Right lobe of liver (tissue), 6 donors: ENCODE measurements around the gene PCP2. TPM values are rescaled to one million over a fixed set of nuclear protein-coding genes. Genes with fewer than 3 reads are reported as not detected.

Experiments
- ATAC-seq, 4 donors: fragments of 200-7000 bp; cut with Tn5 transposase; one replicate each; pipeline ENCODE4 v1.9.1; 2020; ENCODE audit warnings: mild to moderate bottlenecking in 4 of 4, moderate library complexity in 4 of 4
- DNase-seq, 3 donors: peaks; one replicate each; pipeline ENCODE4 v3.0.0-alpha.2; 2020
- H3K27ac ChIP-seq, 3 donors: fragments of 200-600 bp; one replicate each; pipeline ENCODE4 v1.8.0; 2022
- H3K27me3 ChIP-seq, 2 donors: fragments of 200-600 bp; one replicate each; pipeline ENCODE4 v1.8.0; 2022
- H3K36me3 ChIP-seq, 4 donors: fragments of 200-600 bp; sonication (generic) in 1 of 4; one replicate each; pipeline versions ENCODE4 v1.5.1 to v1.8.0; 2017 to 2022; ENCODE audit warnings: control low read depth in 1 of 4
- H3K4me1 ChIP-seq, 4 donors: fragments of 200-600 bp; sonication (generic) in 1 of 4; one replicate each; pipeline versions ENCODE4 v1.5.1 to v1.8.0; 2017 to 2022; ENCODE audit warnings: control low read depth in 1 of 4
- H3K4me3 ChIP-seq, 3 donors: fragments of 200-600 bp; one replicate each; pipeline ENCODE4 v1.8.0; 2022
- H3K9me3 ChIP-seq, 4 donors: fragments of 200-600 bp; sonication (generic) in 1 of 4; one replicate each; pipeline versions ENCODE4 v1.5.1 to v1.8.0; 2017 to 2022; ENCODE audit warnings: control low read depth in 1 of 4
- POLR2A ChIP-seq: fragments of 450-650 bp; IDR thresholded peaks from one replicate; pipeline ENCODE4 v1.6.1; 2017; ENCODE audit warnings: antibody characterized with exemption, mild to moderate bottlenecking
- WGBS: methylation state at CpG from one replicate; pipeline ENCODE4 v1.1.6; 2018; ENCODE audit warnings: low coverage, low lambda C conversion rate; ENCODE audit not compliant: insufficient coverage; ENCODE audit errors: missing lambda C conversion rate; 5-methylcytosine and 5-hydroxymethylcytosine counted together
- intact Hi-C, 2 donors: fragments of 100-400 bp; cut with DNase I; formaldehyde crosslinking; loops; one replicate each; pipeline versions ENCODE4 v1.11.2 to v1.14.1; 2022
- total RNA-seq, 6 experiments: library from RNA; depleted of rRNA in 2 of 6; stranded (reverse); fragments of >200 nt in 2 of 6; fragmentation: NEBNext Ultra II Directional in 3 of 6; extraction: Animal tissue kit (Norgen Biotek cat#: 25700) in 3 of 6; gene quantifications; one replicate each; pipeline versions ENCODE4 v1.1.0 to v1.2.4, GENCODE V29; 2016 to 2023
- TF ChIP-seq, protein P1 (sequence below), 4 donors: fragments of 200-600 bp in 3 of 4; fragments of 450-650 bp in 1 of 4; IDR thresholded peaks; one replicate each; pipeline versions ENCODE4 v1.5.1 to v1.8.0; 2016 to 2022; ENCODE audit warnings: antibody characterized with exemption in 4 of 4, mild to moderate bottlenecking in 2 of 4
- donor health status: DM: no; HTN: yes; CAD: no.
- donor health status: DM: no; HTN: no; CAD: no.
- donor health status: DM: no; HTN: no; CAD: no.
- donor health status: DM: no; HTN: yes; CAD: no.
- donor health status: DM: no; HTN: yes; CAD: no.

Gene PCP2
- total RNA-seq, 6 experiments from 2014 or later: 0.90 to 1.5 (median 0.95) TPM; not detected in 3

DNA sequence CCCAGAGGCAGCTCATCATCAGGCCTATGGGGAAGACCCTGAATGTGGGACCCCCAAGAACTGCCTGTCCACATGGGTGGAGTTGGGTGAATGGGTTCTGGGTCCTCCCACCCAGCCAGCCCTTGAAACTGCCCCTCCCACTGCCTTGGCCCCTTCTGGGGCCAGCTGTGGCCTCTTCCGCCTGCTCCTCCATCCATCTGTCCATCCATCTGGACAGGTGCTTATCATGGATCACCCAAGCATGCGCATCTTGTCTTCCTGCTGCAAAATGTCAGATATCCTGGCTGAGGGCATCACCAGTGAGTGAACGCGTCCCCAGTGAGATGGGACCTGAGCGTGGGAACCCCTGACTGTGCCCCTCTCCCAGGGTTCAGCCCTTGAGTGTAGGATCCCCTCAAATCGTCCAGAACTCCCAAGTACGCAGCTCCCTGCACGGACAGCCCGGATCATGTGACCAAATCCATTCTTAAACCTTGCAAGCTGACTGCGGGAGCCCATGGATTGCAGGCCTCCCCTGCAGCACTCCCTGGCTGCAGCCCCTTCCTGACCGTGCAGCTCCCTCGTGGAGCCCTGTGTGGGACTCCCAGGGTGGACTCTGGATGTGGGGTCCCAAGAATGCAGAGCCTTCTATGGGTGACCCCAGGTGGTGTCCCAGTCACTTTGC is 5.4 kb upstream of the PCP2 start:
- intact Hi-C loops: no loop called here
- H3K27me3 ChIP-seq: no peaks in the 10 kb centered on the region
- H3K4me1 ChIP-seq: peaks cover 0 to 4% (median 0%) of the 10 kb centered on the region in 4 donors

DNA sequence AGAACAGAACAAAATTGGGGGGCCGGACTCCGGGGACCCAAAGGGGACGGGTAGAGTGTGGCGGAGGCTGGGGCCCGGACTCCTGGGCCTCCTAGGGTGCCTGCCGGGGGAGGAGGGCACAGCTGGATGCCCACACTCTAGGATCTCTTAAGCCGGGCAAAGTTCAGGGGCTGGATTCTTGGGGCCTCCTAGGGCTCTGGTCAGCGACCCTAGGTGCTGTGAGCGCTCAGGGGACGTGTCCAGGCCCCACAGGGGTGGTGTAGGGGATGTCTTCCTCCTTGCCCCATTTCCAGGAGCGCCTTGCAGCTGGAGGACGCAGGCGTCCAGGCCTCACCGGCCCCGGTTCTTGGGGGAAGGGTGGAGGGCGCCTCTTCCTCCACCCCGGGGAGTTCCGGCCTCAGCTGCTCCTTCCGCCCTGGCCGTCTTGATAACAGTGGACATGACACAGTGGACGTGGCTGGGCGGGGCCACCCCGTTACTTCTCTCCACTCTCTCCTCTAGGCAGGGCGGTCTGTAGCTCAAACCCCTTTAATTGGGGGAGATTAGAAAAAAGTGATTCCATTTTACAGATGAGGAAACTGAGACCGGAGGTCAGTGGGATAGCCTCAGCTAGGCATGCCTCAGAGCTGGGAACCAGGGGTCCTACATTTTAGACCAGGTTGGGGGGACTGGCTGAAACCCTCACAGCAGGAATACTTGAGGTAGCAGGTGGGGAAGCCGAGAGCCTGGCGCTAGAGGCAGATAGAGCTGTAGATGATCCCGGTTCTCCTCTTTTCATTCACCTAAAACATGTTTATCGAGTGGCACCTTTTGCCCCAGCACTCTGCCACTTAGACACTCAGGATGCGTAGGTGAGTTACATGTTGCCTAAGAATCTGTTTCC is 4.1 kb upstream of the PCP2 start:
- no peaks in the 10 kb centered on the region for H3K27me3 ChIP-seq
- H3K9me3 ChIP-seq: no peaks in the 10 kb centered on the region
- H3K4me3 ChIP-seq: peak overlapping the region; percentile 77 to 82 (median 79)
- H3K4me1 ChIP-seq: peaks cover 0 to 4% (median 0%) of the 10 kb centered on the region in 4 donors
- TF ChIP-seq, protein P1, sequence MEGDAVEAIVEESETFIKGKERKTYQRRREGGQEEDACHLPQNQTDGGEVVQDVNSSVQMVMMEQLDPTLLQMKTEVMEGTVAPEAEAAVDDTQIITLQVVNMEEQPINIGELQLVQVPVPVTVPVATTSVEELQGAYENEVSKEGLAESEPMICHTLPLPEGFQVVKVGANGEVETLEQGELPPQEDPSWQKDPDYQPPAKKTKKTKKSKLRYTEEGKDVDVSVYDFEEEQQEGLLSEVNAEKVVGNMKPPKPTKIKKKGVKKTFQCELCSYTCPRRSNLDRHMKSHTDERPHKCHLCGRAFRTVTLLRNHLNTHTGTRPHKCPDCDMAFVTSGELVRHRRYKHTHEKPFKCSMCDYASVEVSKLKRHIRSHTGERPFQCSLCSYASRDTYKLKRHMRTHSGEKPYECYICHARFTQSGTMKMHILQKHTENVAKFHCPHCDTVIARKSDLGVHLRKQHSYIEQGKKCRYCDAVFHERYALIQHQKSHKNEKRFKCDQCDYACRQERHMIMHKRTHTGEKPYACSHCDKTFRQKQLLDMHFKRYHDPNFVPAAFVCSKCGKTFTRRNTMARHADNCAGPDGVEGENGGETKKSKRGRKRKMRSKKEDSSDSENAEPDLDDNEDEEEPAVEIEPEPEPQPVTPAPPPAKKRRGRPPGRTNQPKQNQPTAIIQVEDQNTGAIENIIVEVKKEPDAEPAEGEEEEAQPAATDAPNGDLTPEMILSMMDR (IDR thresholded peaks at IDR 0.05): no peak
- TF ChIP-seq POLR2A: no peak
- peak overlapping the region; percentile 72 to 86 (median 77) for H3K27ac ChIP-seq
- peak; percentile 63 to 76 (median 71) for DNase-seq
- intact Hi-C loops: no loop called here
- ATAC-seq: peak; percentile 42 to 68 (median 62)
- no peaks in the 10 kb centered on the region for H3K36me3 ChIP-seq
- 52% methylated on average over 11 of the region's 30 CpGs for WGBS

More for the DNA sequence above, 5.4 kb upstream of the PCP2 start:
- no peak overlapping the region for H3K27ac ChIP-seq
- no peak overlapping the region for H3K4me3 ChIP-seq
- TF ChIP-seq POLR2A: no peak
- TF ChIP-seq, protein P1 (IDR thresholded peaks at IDR 0.05): no peak
- H3K36me3 ChIP-seq: no peaks in the 10 kb centered on the region
- ATAC-seq: no peak
- WGBS: 84% methylated on average over 6 of the region's 12 CpGs
- H3K9me3 ChIP-seq: no peaks in the 10 kb centered on the region
- no peak for DNase-seq

DNA sequence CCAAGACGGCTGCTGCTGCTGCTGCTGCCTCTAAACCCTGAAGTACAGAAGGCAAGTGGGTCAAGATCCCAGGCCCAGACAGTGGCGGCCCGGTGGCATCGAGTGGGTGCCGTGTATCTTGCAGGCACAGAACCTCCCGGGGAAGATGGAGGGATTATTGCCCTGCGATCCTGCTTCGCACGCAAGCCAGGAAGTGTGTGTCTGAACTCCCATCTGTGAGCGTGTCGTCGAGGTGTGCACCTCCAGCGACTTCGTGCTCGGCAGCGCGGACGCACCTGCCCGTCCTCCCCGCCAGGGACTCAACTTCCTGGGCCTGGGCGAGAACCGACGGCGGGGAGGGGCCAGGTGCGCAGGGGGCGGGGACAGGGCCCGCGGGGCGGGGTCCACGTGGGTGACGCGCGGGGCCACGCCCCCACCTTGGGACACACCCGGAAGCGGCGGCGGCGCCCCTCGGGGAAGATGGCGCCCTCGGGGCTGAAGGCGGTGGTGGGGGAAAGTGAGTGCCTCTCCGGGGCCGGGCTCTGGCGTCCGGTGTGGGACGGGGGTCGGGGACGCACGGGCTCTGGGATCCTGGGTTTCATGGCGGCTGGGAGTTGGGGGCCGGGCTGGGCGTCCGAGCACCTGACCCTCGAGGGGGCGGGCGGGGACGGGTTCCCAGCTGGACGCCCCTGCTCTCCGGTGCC is 3.3 kb upstream of the PCP2 start, which contains the start of gene STXBP2:
Gene STXBP2 (plus strand): TSS at position 420 of the 683 bp plus-strand sequence. CDS start 40 bp downstream, at position 460.
- peak within 1 kb of the TSS; percentile 72 to 86 (median 77) for H3K27ac ChIP-seq
- H3K4me1 ChIP-seq: peaks cover 0 to 4% (median 0%) of the 10 kb centered on the region in 4 donors
- TF ChIP-seq, protein P1 (IDR thresholded peaks at IDR 0.05): peak in 1 of 4 donors; percentile 36
- TF ChIP-seq POLR2A: peak; percentile 45
- 8% methylated on average over 11 of the region's 61 CpGs for WGBS
- intact Hi-C loops: no loop called here
- H3K4me3 ChIP-seq: peak within 1 kb of the TSS; percentile 77 to 82 (median 79)
- peak; percentile 88 to 90 (median 89) for DNase-seq
- no peaks in the 10 kb centered on the region for H3K36me3 ChIP-seq
- no peaks in the 10 kb centered on the region for H3K9me3 ChIP-seq
- H3K27me3 ChIP-seq: no peaks in the 10 kb centered on the region
- peak; percentile 92 to 98 (median 96) for ATAC-seq

DNA sequence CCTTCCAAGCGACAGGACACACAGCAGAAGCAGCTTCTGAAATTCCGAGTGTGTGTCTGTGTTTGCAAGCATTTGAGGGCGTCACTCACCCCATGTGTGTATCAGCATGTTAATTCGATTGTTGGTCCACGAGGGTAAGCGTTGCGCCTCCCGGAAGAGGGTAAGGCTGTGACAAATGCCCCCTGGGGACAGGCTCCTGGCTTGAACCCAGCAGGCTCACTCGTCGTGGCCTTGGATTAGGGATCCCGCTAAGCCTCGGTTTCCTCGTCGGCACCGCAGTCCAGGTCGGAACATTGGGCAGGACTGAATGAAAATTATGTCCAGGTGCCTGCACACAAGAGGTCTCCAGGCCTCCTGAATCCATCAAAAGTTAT is 2.8 kb upstream of the PCP2 start:
- DNase-seq: peak in 1 of 3 donors; percentile 56
- 81% methylated on average over 3 of the region's 16 CpGs for WGBS
- Histone ChIP-seq H3K4me1 (peaks cover 0 to 4% (median 0%) of the 10 kb centered on the region in 4 donors), H3K4me3 (peak overlapping the region; percentile 77 to 82 (median 79)), H3K36me3 (no peaks in the 10 kb centered on the region), H3K27ac (peak overlapping the region in 1 of 3 donors; percentile 77), H3K27me3 (no peaks in the 10 kb centered on the region), H3K9me3 (no peaks in the 10 kb centered on the region)
- no peak for ATAC-seq
- TF ChIP-seq POLR2A: no peak
- TF ChIP-seq, protein P1 (IDR thresholded peaks at IDR 0.05): no peak
- intact Hi-C loops: no loop called here
